Activated naive CD8-positive, alpha-beta T cell treated with anti-CD3 and anti-CD28 coated beads, Interleukin-2, amount 50 U/mL, for 24 hours (primary cell): ENCODE results near the gene GNG11.
"Not testable (repeated sequence)": the region's sequence is repeated elsewhere in the genome, so short reads cannot be mapped to it uniquely, and the experiment has no call there.

Source experiments
- ATAC-seq: fragments of 150-1000 bp; cut with Tn5 transposase; one replicate; pipeline ENCODE4 v1.10.0; 2021
- DNase-seq: peaks from one replicate; pipeline ENCODE4 v3.0.0; 2021
- H3K27ac Mint-ChIP-seq: one replicate; pipeline ENCODE4 v1.8.0; 2021; ENCODE audit warnings: mild to moderate bottlenecking, mixed read lengths
- H3K27me3 Mint-ChIP-seq: one replicate; pipeline ENCODE4 v1.8.0; 2021; ENCODE audit warnings: mixed read lengths
- H3K36me3 Mint-ChIP-seq: one replicate; pipeline ENCODE4 v1.8.0; 2021; ENCODE audit warnings: low read depth, mixed read lengths
- H3K4me1 Mint-ChIP-seq: one replicate; pipeline ENCODE4 v1.8.0; 2021; ENCODE audit warnings: mixed read lengths
- H3K4me3 Mint-ChIP-seq: one replicate; pipeline ENCODE4 v1.8.0; 2021; ENCODE audit warnings: mild to moderate bottlenecking, moderate library complexity, mixed read lengths
- H3K9me3 Mint-ChIP-seq: one replicate; pipeline ENCODE4 v1.8.0; 2021; ENCODE audit warnings: mixed read lengths

GNG11 gene

GRCh38 chr7:93895859-93896600 lies 25.5 kb upstream of the GNG11 start:
- Mint-ChIP-seq H3K27ac (no peak overlapping the region), H3K4me1 (peaks cover 3% of the 10 kb centered on the region), H3K9me3 (no peaks in the 10 kb centered on the region), H3K4me3 (no peak overlapping the region), H3K36me3 (no peaks in the 10 kb centered on the region), H3K27me3 (peaks cover 37% of the 10 kb centered on the region)
- ATAC-seq: no peak
- no peak for DNase-seq

- H3K9me3 Mint-ChIP-seq: no peaks in the 10 kb centered on the region
- DNase-seq: no peak
- no peak for ATAC-seq
- H3K36me3 Mint-ChIP-seq: no peaks in the 10 kb centered on the region
- no peaks in the 10 kb centered on the region for H3K4me1 Mint-ChIP-seq
- H3K27ac Mint-ChIP-seq: no peak overlapping the region
- H3K27me3 Mint-ChIP-seq: peaks cover 26% of the 10 kb centered on the region
- H3K4me3 Mint-ChIP-seq: no peak overlapping the region
Observed at GRCh38 chr7:93897680-93898079, 23.9 kb upstream of the GNG11 start.

- H3K27ac Mint-ChIP-seq: no peak overlapping the region
- no peaks in the 10 kb centered on the region for H3K9me3 Mint-ChIP-seq
- no peaks in the 10 kb centered on the region for H3K4me1 Mint-ChIP-seq
- H3K27me3 Mint-ChIP-seq: peaks cover 10% of the 10 kb centered on the region
- ATAC-seq (no peak), DNase-seq (no peak)
- no peak overlapping the region for H3K4me3 Mint-ChIP-seq
- no peaks in the 10 kb centered on the region for H3K36me3 Mint-ChIP-seq
Observed at GRCh38 chr7:93902777-93903423, 18.6 kb upstream of the GNG11 start.

GRCh38 chr7:93906267-93906666 lies 15.3 kb upstream of the GNG11 start, which contains the start of gene GNGT1:
Gene GNGT1 (plus strand): TSS chr7:93906567. CDS start chr7:93906747, 180 bp downstream.
- ATAC-seq (no peak), DNase-seq (no peak)
- Mint-ChIP-seq H3K9me3 (no peaks in the 10 kb centered on the region), H3K27ac (no peak within 1 kb of the TSS), H3K36me3 (no peaks in the 10 kb centered on the region), H3K27me3 (peaks cover 2% of the 10 kb centered on the region), H3K4me3 (no peak within 1 kb of the TSS), H3K4me1 (no peaks in the 10 kb centered on the region)

GRCh38 chr7:93910076-93910994 lies 11.2 kb upstream of the GNG11 start:
- no peak for ATAC-seq
- H3K36me3 Mint-ChIP-seq: no peaks in the 10 kb centered on the region

GRCh38 chr7:93911242-93911641 lies 10.3 kb upstream of the GNG11 start:
- not testable (repeated sequence) for H3K4me3 Mint-ChIP-seq, DNase-seq, H3K36me3 Mint-ChIP-seq, ATAC-seq, H3K4me1 Mint-ChIP-seq, H3K27me3 Mint-ChIP-seq, H3K9me3 Mint-ChIP-seq, H3K27ac Mint-ChIP-seq

More at GRCh38 chr7:93910076-93910994, 11.2 kb upstream of the GNG11 start:
- H3K27ac Mint-ChIP-seq: no peak overlapping the region
- H3K4me3 Mint-ChIP-seq: no peak overlapping the region
- no peaks in the 10 kb centered on the region for H3K4me1 Mint-ChIP-seq
- H3K9me3 Mint-ChIP-seq: no peaks in the 10 kb centered on the region
- no peak for DNase-seq
- peaks cover 5% of the 10 kb centered on the region for H3K27me3 Mint-ChIP-seq

GRCh38 chr7:93911661-93912060 lies 9.9 kb upstream of the GNG11 start:
- H3K9me3 Mint-ChIP-seq, H3K4me1 Mint-ChIP-seq, H3K36me3 Mint-ChIP-seq, DNase-seq, H3K27me3 Mint-ChIP-seq, H3K27ac Mint-ChIP-seq, H3K4me3 Mint-ChIP-seq, ATAC-seq: not testable (repeated sequence)

GRCh38 chr7:93913197-93913596 lies 8.3 kb upstream of the GNG11 start:
- Mint-ChIP-seq H3K27ac (no peak overlapping the region), H3K27me3 (peaks cover 15% of the 10 kb centered on the region), H3K4me3 (no peak overlapping the region), H3K4me1 (no peaks in the 10 kb centered on the region), H3K36me3 (no peaks in the 10 kb centered on the region), H3K9me3 (no peaks in the 10 kb centered on the region)
- DNase-seq: no peak
- no peak for ATAC-seq

GRCh38 chr7:93914581-93915066 lies 6.9 kb upstream of the GNG11 start:
- Mint-ChIP-seq H3K27me3 (peaks cover 15% of the 10 kb centered on the region), H3K27ac (no peak overlapping the region), H3K4me1 (no peaks in the 10 kb centered on the region), H3K36me3 (no peaks in the 10 kb centered on the region), H3K9me3 (no peaks in the 10 kb centered on the region), H3K4me3 (no peak overlapping the region)
- ATAC-seq (no peak), DNase-seq (no peak)

- not testable (repeated sequence) for DNase-seq, ATAC-seq
Observed at GRCh38 chr7:93915206-93915842, 6.2 kb upstream of the GNG11 start.

GRCh38 chr7:93915888-93916287 lies 5.6 kb upstream of the GNG11 start:
- ATAC-seq, H3K36me3 Mint-ChIP-seq, H3K4me3 Mint-ChIP-seq, H3K9me3 Mint-ChIP-seq, DNase-seq, H3K4me1 Mint-ChIP-seq, H3K27ac Mint-ChIP-seq: not testable (repeated sequence)
- peaks cover 22% of the 10 kb centered on the region for H3K27me3 Mint-ChIP-seq

More at GRCh38 chr7:93915206-93915842, 6.2 kb upstream of the GNG11 start:
- H3K36me3 Mint-ChIP-seq, H3K4me3 Mint-ChIP-seq, H3K9me3 Mint-ChIP-seq, H3K4me1 Mint-ChIP-seq, H3K27ac Mint-ChIP-seq: not testable (repeated sequence)
- peaks cover 17% of the 10 kb centered on the region for H3K27me3 Mint-ChIP-seq

- not testable (repeated sequence) for H3K27ac Mint-ChIP-seq, H3K36me3 Mint-ChIP-seq, H3K4me3 Mint-ChIP-seq, H3K4me1 Mint-ChIP-seq, ATAC-seq, DNase-seq, H3K9me3 Mint-ChIP-seq
- H3K27me3 Mint-ChIP-seq: peaks cover 27% of the 10 kb centered on the region
Observed at GRCh38 chr7:93916315-93916714, 5.2 kb upstream of the GNG11 start.

GRCh38 chr7:93920496-93921182 lies 896 bp upstream of the GNG11 start:
- no peaks in the 10 kb centered on the region for H3K36me3 Mint-ChIP-seq
- ATAC-seq (no peak), DNase-seq (no peak)
- H3K4me1 Mint-ChIP-seq: peaks cover 4% of the 10 kb centered on the region
- H3K4me3 Mint-ChIP-seq: no peak overlapping the region
- H3K27ac Mint-ChIP-seq: no peak overlapping the region
- H3K9me3 Mint-ChIP-seq: no peaks in the 10 kb centered on the region
- peaks cover 43% of the 10 kb centered on the region for H3K27me3 Mint-ChIP-seq
